ENCODE measurements around the gene SIL1. TPM values are rescaled to one million over a fixed set of nuclear protein-coding genes. Genes with fewer than 3 reads are reported as not detected.

SIL1 gene
- total and polyA plus RNA-seq, 2 of the 8 experiments (the other 6 are each of a cell fraction or from before 2014, with no cell fraction given) = 8.3 to 12.8 TPM

GRCh38 chr5:139167952-139168720, 30.0 kb downstream of the SIL1 start (continued):
- TF ChIP-seq CHD7 (IDR thresholded peaks at IDR 0.05; ENCODE audit: insufficient replicate concordance, low read length) = no peak
- TF ChIP-seq EZH2 (IDR thresholded peaks at IDR 0.05; ENCODE audit: low read depth, low read length, severe bottlenecking) = no peak
- TF ChIP-seq EGR1 (IDR thresholded peaks at IDR 0.05; ENCODE audit: borderline replicate concordance, low read depth, low read length) = no peak
- TF ChIP-seq CEBPB (IDR thresholded peaks at IDR 0.05; ENCODE audit: low read depth, low read length) = no peak
- no peak for TF ChIP-seq BCL11A (IDR thresholded peaks at IDR 0.05; ENCODE audit: low read depth in 2 of 2, low read length in 2 of 2)
- no peak for TF ChIP-seq JUND (IDR thresholded peaks at IDR 0.05; ENCODE audit: low read length)
- no peak for TF ChIP-seq ATF2 (IDR thresholded peaks at IDR 0.05; ENCODE audit: low read length)
- no peak for TF ChIP-seq POU5F1 (IDR thresholded peaks at IDR 0.05; ENCODE audit: low read depth, low read length)
- no peak for TF ChIP-seq TCF12 (IDR thresholded peaks at IDR 0.05; ENCODE audit: low read depth, low read length)
